Stimulated activated CD4-positive, alpha-beta T cell treated with anti-CD3 and anti-CD28 coated beads, Interleukin-2, amount 100 ng/mL, for 24 hours (primary cell): ENCODE measurements around the gene PAOX.
A peak's percentile ranks its signal among the peaks of the same experiment; 100 is the strongest.

ENCODE experiments used
- DNase-seq, 2 donors: peaks; one replicate each; pipeline ENCODE4 v3.0.0-alpha.2; 2020

PAOX gene

GRCh38 chr10:133440633-133441285 lies 61.7 kb downstream of the PAOX start:
- peak in 1 of 2 donors; percentile 9 for DNase-seq
